CD4-positive, alpha-beta T cell treated with Interleukin-6 for 4 hours (primary cell): ENCODE measurements around the gene EIF4E1B.

ENCODE experiments used
- DNase-seq: peaks from one replicate; pipeline ENCODE4 v3.0.0-alpha.2; 2020; ENCODE audit warnings: mixed read lengths

EIF4E1B gene

DNA sequence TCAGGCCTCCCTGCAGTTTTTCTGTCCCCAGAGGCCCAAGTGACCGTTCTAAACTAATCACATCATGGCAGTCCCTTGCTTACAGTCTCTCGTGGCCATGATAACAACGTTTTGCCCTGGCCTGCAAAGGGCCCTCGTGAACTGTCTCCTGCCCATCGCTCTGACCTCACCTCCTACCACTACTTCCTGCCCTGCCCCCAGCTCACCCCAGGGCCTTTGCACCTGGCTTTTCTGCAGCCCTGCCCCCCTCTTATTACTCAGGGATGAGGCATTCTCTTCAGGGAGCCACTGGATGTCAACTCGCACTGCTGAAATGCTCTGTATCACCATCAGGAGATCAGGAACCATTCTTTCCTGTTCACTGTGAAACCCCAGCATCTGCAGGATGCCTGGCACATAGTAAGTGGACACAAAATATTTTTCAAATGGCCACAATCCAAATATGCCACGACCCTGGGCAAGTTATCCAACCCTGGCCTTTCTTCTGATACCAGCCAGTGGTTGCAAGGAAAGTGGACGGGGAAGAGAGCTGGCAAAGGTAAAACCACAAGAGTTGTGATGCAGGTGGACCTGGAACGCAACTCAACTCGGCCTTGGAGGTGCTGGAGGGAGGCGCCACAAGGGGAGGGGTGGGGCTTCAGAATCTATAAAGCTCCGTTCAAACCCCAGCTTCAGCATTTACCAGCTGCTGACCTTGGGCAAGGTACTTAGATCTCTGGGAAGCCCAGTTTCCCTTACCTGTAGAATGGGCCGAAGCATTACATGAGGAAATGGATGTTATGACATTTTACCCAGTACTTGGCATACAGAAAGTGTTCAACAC is 1.9 kb upstream of the EIF4E1B start:
- DNase-seq: no peak

- DNase-seq: no peak
Observed at GRCh38 chr5:176629317-176629852, 1.1 kb upstream of the EIF4E1B start.

- no peak for DNase-seq
Observed at GRCh38 chr5:176630681-176631222, 277 bp downstream of the EIF4E1B start.

- no peak for DNase-seq
Observed at GRCh38 chr5:176631383-176632200, 1.1 kb downstream of the EIF4E1B start.

- DNase-seq: no peak
Observed at GRCh38 chr5:176632745-176633144, 2.3 kb downstream of the EIF4E1B start.

- no peak for DNase-seq
Observed at GRCh38 chr5:176633598-176633997, 3.1 kb downstream of the EIF4E1B start.

DNA sequence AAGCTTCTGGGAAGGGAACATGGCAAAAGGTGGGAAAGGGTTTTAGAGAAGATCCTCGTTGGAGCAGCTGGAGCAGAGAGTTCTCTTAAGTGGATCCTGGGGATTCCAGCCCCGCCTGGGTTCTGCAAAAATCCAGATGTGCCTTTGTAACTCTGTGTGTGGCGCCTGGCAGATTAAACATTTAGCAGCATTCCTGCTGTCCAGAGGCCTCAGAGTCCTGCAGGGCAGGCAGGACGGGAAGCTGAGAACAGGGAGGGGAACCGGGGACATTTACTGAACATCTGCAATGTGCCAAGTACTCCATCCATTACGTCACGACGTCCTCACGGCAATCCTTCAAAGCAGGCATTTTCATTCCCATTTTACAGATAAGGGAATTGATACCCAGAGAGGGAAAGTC is 6.0 kb downstream of the EIF4E1B start:
- no peak for DNase-seq

DNA sequence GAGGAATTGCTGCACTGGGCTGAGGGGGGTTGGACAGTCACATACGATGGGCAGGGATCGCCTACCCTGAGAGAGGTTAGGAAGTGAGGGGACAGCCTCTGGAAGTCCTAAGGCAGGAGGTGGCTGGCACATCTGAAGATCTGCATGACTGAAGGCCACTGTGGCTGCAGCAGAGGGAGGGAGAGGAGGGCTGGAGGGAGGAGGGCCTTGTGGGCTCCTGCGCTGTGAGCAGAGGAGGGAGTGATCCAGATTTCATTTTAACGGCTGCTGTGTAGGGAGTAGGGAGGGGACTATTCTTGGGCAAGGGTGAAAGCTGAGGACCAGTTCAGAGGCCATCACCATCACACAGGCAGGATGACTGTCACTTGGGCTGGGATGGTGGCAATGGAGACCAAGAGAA is 7.1 kb downstream of the EIF4E1B start:
- DNase-seq: no peak

DNA sequence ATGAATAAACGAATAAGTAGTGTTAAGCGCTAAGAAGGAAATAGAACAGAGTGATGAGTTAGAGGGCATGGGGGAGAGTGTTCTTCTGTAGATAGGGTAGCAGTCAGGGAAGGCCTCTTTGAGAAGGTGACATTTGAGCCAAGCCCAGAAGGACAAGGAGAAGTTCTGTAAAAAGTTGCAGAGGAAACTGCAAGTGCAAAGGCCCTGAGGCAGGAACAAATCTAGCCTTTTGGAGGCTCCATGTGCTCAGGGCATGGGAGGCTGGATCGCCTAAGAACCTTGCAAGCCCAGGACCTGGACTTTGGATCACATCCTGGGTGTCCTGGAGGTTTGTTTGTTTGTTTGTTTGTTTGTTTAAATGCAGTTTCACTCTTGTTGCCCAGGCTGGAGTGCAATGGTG is 8.0 kb downstream of the EIF4E1B start:
- DNase-seq: no peak

- DNase-seq: no peak
Observed at GRCh38 chr5:176639208-176639607, 8.7 kb downstream of the EIF4E1B start.

DNA sequence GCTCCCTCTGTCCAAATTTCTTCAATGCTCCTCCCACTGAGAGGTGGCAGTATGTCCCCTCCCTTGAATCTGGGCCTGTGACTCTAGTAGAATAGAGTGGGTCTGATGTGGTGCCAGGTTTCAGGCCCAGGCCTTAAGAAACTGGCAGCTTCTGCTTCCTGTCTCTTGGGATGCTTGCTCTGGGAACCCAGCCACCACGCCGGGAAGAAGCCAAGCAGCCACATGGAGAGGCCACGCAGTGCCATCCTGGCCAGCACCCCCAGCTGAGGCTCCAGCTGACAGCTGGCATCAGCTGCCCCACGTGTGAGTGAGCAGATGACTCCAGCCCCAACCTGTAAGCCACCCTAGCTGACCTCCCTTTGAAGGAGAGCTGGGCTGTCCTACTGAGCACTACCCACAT is 9.5 kb downstream of the EIF4E1B start:
- no peak for DNase-seq

- no peak for DNase-seq
Observed at GRCh38 chr5:176640616-176641015, 10.1 kb downstream of the EIF4E1B start.

- no peak for DNase-seq
Observed at GRCh38 chr5:176642675-176643490, 12.4 kb downstream of the EIF4E1B start.

- no peak for DNase-seq
Observed at GRCh38 chr5:176643491-176644219, 13.2 kb downstream of the EIF4E1B start.

DNA sequence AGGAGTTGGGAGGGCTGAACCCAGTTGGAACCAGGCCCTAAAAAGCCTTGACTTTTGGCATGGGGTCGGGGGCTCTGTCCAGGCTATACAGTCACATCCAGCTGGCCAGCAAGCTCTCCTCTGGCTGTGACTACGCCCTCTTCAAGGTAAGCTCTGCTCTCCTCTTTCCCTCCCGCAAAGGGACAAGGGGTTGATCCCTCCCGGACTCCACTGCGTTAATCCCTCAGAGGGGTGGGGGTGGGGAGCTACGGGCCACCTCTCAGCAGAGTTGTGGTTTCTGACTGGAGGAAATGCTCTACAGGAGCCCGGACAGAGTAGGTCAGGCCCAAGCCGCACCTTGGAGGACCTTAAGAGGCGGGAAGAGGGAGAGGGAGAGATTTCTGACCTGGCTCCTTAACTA is 13.8 kb downstream of the EIF4E1B start:
- DNase-seq: no peak

DNA sequence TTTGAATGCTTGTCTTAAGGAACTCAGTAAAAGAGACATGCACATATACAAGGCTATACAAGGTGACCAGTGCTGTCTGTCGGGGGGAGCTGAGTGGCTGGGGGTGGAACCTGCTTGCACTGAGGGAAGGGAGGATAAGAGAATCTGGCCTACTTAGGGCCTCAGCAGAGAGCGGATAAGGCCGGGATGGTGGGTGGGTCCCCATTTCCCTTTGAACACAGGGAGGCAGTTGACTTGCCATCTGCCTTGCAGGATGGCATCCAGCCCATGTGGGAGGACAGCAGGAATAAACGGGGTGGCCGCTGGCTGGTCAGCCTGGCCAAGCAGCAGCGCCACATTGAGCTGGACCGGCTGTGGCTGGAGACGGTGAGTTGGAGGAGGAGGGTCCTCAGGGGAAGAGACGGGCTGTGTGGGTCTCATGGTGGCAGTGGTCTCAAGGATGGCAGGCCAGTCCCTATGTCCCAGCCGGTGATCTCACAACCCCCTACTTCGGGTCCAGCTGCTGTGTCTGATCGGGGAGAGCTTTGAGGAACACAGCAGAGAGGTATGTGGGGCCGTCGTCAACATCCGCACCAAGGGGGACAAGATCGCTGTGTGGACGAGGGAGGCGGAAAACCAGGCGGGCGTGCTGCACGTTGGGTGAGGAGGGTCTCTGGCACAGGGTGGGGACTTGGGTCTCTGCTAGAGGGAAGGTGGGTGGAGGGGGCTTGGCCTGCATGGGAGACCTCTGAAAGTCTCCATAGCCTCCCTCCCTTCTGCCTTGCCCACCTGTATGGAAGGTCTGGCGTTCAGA is 14.6 kb downstream of the EIF4E1B start:
- DNase-seq: no peak

DNA sequence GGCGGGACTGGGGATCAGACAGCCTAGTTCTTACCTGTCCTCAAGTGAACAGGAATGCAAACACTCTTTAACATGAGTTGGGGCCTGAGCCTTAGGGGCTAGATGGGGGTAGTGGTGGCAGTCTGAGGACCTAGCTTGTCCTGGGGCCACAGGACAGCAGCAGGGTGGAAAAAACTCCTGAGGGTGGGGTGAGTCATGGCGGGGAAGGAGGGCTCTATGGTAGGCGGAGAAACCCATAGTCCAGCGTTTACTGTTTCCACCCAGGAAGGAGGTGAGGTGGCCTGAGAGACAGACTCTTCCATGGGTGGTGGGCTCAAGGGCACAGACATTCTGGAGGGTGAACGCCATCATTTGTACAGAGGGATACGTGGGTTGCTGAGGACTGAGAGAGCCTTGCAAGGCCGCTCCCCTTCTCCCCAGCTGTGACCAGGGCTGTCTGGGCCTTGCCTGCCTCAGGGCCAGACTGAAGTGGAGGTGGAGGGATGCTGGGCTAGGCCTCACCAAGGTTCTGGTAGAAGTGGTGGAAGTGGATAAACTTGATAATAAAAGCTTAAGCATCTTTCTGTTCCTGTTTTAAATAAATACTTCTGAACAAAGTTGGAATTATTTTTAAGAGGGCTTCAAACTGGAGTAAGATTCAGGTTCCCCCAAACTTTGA is 15.7 kb downstream of the EIF4E1B start:
- no peak for DNase-seq

DNA sequence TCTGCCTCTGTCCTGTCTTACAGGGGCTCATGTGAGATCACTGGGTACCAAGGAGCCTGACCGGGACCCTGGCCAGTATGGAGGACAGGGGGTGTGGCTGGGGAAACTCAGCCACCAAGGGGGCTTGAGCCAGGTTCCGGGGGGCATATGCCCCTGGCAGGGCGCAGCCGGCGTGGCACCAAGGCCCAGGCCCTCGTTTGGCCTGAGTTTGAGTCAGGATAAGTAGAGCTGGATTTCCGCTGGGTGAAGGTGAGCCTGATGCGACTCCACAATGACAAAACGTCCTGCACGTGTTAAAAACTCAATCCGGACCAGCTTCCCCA is 16.2 kb downstream of the EIF4E1B start:
- DNase-seq: no peak

GRCh38 chr5:176647030-176647842 is 16.8 kb downstream of the EIF4E1B start, which contains the start of gene TSPAN17:
Gene TSPAN17, plus strand, starts transcription at chr5:176647484. Its CDS starts 132 bp downstream, at chr5:176647616.
- DNase-seq: peak; percentile 100
